ENCODE results near the gene UCKL1.
A peak's percentile ranks its signal among the peaks of the same experiment; 100 is the strongest.

Gene UCKL1

GRCh38 chr20:63958964-63959698 lies 2.9 kb upstream of the UCKL1 start:
- no peak for DNase-seq

DNA sequence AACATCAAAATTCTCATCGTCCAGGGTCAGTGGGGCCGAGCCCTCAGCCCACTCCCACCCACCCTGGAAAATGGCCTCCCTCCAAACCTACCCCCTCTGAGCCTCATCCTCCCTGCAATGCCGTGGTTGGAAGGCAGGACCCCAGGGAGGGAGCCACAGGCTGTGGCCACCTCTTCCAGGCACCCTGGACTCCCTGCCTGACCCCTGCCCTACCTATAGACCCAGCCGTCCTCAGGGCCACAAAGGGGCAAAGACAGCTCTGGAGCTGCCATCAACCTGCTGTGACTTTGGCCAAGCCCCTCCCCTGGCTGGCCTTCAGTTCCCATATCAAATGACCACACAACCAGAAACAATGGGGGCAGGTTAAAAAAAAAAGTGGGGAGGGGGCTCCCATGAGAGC lies 2.3 kb upstream of the UCKL1 start:
- DNase-seq = no peak

- peak; percentile 79 for DNase-seq
Measured at GRCh38 chr20:63957690-63958441, 1.6 kb upstream of the UCKL1 start.

DNA sequence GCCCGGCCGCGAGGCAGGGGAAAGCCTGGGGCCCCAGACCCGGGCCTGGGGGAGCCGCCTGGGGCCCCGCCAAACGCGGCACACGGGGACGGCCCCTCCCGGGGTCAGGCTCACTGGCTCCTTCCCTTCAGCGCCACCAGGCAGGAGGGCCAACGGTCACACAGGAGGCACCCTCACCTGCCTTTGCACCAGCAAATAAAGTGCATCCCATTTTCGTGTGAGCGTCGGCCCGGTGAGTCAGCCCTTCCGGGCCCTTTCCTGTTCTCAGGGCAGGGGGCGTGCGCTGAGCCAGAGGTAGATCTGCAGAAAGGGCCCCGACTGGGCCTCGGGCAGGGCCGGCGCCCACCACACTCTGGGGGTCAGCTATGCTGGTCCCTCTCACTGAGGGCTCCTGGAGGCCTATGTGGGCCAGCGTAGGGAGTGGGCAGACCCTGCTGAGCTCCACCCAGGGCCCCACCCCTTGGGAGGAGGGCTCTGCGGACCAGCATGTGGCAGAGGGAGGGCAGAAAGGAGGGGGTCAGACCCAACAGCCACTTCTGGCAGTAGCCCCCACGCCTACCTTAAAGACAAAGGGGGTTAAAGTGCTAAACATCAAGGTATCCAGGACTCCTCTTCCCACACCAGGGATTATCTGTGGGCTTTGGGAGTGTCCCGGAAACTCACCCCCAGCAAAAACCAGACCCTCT lies 931 bp upstream of the UCKL1 start:
- peak; percentile 82 for DNase-seq

GRCh38 chr20:63956664-63957003 lies 418 bp upstream of the UCKL1 start:
- DNase-seq = no peak

GRCh38 chr20:63955281-63955826 lies 862 bp downstream of the UCKL1 start:
- DNase-seq = no peak

GRCh38 chr20:63953764-63954429 lies 2.3 kb downstream of the UCKL1 start:
- DNase-seq = no peak

GRCh38 chr20:63952769-63953168 lies 3.4 kb downstream of the UCKL1 start:
- no peak for DNase-seq

DNA sequence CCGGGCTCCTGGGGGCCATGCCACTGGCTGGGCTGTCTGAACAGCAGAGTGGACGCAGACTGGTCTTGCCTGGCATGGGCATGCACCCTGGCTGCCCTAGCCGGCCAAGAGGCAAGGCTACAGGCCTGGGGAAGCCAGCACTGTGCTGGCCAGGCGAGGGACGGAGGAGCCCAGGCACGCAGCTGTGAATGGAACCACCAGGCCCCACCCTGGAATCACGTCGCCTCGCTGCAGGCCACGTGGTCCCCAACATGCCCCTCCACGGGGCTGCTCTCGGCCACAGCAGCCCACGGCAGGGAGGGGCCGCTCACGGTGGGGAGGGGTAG lies 4.0 kb downstream of the UCKL1 start:
- no peak for DNase-seq

DNA sequence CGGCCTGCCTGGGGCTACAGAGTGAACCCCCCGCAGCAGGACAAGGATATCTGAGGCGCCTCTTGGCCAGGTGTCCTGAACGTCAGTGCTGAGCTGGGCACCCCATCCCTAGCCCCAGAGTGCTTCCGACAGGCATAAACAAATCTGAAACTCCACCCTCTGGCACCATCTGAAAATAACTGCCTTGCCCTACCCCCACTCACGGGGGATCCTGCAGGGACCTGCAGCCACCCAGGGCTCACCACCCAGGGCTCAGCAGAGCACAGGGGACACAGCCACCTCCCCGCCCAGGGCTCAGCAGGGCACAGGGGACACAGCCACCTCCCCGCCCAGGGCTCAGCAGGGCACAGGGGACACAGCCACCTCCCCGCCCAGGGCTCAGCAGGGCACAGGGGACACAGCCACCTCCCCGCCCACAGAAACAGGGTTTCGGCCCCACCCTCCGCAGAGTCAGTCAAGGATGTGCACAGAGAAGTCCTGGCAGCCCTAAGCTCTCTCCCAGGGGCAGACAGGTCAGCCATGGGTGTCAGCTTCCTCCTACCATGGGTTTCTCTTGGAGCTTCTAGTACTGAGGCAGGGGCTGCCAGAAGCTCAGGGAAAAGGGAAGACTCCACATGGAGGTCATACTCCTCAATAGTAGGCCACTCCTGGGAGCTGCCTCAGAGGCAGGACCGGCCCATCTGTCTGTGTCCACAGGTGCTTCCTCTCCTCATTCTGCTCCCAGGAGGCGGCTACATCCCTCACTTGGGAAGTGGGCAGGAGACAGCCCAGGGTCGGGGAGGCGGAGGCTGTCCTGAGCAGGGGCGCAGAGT lies 4.6 kb downstream of the UCKL1 start:
- no peak for DNase-seq

DNA sequence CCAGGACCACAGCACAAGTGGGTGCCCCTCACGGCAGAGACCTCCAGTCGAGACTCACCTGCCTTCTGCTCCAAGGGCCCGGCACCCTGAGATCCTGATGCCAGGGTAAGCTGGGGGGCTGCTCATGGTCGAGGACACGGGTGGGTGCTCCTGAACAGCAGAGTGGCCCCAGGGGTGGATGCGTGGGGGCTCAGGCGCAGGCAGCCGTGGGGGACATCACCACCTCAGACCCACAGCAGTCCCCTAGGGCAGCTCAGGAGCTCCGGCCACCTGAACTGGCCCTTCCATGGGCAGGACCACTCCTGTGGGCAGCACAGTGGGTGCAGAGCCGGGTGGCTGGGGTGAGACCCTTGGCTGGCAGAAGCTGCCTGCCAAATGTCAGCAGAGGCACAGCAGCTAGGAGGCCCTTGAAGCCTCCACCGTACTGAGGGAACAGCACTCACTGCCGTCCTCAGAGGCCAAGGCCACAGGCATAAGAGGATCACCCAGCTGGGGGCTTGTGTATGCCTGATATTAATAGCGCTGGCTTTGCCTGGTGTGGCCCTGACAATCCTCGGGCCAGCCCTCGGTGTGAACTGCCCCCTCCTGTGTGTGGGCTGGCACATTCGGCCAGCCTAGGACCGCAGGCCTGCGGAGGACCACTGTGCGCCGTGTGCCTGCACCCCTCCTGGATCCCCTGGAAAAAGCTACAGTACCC lies 5.4 kb downstream of the UCKL1 start:
- no peak for DNase-seq

GRCh38 chr20:63947638-63948456 lies 8.4 kb downstream of the UCKL1 start:
- DNase-seq = no peak

DNA sequence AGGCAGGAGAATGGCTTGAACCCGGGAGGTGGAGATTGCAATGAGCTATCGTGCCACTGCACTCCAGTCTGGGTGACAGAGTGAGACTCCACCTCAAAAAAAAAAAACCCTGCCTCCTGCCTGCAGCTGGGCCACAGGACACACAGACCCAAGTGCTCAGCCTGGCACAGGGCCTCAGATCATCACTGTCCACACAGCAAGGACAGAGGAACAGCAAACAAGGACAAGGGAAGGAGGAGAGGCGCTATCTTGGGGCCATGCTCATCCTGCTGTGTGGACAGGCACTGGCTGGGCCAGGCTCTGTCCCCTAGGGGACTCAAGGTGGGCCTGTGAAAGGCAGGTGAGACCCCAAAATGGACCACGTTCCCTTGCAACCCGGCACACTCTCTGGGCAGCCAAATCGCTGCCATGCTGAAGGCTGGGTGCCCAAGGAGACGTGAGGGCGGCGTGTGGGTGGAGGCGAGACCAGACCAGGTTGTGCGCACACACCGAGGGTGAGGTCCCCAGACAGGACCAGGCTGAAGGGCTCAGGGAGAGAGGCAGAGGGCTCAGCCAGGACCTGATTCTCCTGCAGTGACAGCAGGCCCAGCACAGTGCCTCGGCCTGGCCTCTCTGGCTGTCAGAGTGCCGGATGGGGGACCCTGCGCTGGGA lies 9.1 kb downstream of the UCKL1 start:
- no peak for DNase-seq

DNA sequence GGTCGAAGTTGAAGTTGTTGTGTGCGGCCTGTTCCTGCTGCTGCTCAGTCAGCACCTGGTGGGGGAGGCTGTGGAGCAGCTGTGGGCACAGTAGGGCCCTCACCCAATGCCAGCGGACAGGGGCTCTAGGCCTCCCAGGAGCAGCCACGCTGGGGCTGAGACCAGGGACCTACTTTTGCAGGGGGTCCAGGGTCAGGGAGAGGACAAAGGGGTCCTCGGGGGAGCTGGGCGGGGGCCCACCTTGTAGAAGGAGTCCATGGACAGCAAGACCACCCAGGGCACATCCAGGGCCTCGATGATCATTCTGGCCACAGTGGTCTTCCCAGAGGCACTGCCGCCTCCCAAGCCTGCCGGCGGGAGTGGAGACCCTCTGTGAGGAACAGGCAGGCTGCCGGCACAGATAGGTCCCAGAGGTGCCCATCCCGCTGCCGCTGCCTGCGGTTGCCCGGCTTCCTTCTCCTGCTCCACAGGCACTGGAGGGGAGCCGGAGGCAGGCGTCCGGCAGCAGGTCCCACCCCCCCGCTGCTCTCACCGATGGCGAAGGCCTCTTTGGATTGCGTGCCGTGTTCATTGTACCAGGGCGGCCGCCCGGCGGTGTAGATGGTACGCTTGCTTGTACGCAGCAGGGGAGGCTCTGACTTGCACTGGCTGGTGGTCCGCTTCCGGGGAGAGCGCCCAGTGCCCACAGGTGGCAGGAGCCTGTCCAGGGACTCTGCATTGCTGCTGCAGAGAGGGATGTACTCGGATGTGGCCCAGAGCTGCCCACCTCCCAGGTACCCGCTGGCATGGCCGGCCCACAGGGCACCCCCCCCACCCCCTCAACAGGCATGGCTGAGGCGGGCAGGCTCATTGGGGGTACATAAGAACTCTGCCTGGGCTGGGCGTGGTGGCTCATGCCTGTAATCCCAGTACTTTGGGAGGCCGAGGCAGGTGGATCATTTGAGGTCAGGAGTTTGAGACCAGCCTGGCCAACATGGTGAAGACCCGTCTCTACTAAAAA lies 10.0 kb downstream of the UCKL1 start:
- DNase-seq = no peak

DNA sequence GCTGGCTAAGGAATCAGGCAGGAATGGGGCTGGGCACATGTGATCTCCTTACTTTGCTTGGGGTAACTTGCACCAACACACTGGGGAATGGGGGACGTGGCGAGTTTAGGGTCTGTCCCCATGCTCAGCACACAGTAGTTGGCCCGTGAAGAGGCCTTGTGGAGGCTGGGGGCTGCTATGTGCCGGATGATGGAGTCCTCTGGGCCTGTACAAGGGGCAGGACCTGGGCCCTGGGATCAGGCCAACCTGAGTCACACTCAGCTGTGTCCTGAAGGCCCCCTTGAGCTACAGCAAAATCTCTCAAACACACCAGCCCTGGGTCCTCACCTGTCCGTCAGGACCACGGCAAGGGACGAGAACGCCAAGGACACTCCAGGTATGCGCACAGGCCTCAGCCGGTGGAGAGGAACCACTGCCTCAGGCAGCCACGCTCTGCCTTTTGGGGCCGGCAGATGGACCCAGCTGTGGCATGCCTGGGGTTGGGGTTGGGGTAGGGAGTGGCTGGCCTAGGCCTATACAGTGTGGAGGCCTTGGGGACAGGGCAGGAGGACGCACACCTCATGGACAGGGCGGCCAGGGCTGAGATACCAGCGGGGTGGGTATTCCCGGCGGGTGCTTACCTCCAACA lies 11.1 kb downstream of the UCKL1 start:
- DNase-seq = no peak

DNA sequence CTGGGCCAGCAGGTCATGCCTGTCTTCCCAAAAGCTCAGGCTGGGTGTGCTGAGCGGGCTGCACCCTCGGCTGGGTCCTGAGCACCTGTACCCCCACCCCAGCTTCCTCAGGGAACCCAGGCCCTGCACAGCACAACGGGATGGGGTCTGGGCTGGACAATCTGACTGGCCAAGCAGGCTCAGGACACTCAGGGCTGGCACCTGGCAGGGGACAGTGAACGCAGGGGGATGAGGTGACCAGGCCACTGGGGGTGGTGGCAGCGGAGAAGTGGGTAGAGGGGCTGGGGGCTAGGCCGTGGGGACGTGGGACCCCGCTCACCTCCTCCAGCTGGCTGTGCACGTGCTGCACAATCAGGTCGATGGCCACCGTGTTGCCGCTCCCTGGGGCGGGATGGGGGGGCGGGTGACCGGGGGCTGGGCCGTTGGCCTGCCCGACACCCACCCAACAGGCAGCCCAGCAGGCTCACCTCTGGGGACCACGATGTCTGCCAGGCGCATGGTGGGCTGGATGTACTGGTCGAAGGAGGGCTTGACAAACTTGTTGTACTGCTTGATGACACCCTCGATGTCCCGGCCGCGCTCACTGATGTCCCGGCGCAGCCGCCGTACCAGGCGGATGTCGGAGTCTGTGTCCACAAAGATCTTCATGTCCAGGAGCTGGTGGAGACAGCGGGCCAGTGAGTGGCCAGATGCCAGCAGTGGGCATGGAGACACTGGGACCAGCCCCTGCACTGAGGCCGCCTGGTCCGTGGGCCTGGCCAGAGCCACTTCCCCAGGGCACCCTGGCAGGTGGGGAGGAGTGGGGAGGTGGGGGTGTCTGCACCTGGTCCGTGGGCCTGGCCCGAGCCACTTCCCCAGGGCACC lies 11.9 kb downstream of the UCKL1 start:
- no peak for DNase-seq

- DNase-seq = no peak
Measured at GRCh38 chr20:63943808-63944077, 12.5 kb downstream of the UCKL1 start.
